Measurements from ENCODE around the gene GALNT17. TPM values are rescaled to one million over a fixed set of nuclear protein-coding genes. Genes with fewer than 3 reads are reported as not detected.

Gene GALNT17
- total and polyA plus RNA-seq, 3 experiments from 2014 or later, result not detected

DNA sequence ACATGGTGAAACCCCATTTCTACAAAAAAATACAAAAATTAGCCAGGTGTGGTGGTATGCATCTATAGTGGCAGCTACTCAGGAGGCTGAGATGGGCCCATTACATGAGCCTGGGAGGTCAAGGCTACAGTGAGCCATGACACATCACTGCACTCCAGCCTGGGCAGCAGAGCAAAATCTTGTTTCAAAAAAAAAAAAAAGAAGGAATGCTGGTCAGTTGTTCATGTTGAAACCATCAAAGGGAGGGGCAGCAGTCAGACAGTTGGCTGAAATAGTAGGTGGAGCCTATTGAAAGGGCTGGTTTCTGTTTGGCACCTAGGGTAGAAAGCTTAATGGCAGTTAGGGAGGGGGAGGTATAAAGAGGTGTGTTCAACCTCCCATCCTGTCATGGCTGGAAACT is 323.0 kb downstream of the GALNT17 start:
- no peaks in the 10 kb centered on the region for H3K27me3 ChIP-seq (ENCODE audit: insufficient read depth, low read length, poor library complexity, severe bottlenecking)
- no peak for DNase-seq
- POLR2A ChIA-PET, result no interaction called here
- no peak overlapping the region for H3K4me3 Mint-ChIP-seq
- peaks cover 0 to 3% of the 10 kb centered on the region in 2 donors for H3K27me3 Mint-ChIP-seq
- H3K9me3 ChIP-seq (ENCODE audit: low read length), result no peaks in the 10 kb centered on the region
- H3K4me1 Mint-ChIP-seq, result no peaks in the 10 kb centered on the region
- no peaks in the 10 kb centered on the region for H3K4me1 ChIP-seq (ENCODE audit: insufficient read depth, low read length)
- H3K27ac ChIP-seq (ENCODE audit: low read depth, low read length), result no peak overlapping the region
- no peak overlapping the region for H3K4me3 ChIP-seq (ENCODE audit: low read length)
- peaks cover 0 to 17% (median 8%) of the 10 kb centered on the region in 5 donors for H3K9me3 Mint-ChIP-seq
- H3K36me3 ChIP-seq (ENCODE audit: insufficient read depth, low read length), result no peaks in the 10 kb centered on the region
- CTCF ChIA-PET, result no interaction called here
- no peak overlapping the region for H3K27ac Mint-ChIP-seq
- H3K36me3 Mint-ChIP-seq, result no peaks in the 10 kb centered on the region

DNA sequence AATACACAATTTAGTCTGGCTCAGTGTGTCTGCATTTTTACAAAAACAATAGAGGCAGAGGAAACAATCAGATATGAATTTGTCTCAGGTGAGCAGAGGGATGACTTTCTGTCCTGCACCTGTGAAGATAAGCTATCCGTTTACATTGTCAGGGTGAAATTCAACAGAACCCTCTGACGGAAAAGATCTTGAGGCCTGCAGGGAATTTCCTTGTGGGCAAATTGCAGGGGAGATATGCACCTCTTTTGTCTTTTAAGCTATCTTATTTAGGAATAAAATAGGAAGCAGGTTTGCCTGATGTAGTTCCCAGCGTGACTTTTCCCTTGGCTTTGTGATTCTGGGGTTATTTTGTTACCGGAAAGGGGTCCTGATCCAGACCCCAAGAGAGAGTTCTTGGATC is 325.1 kb downstream of the GALNT17 start:
- no peak overlapping the region for H3K4me3 ChIP-seq (ENCODE audit: low read length)
- Mint-ChIP-seq H3K4me3 (no peak overlapping the region), H3K27ac (no peak overlapping the region), H3K9me3 (peaks cover 0 to 20% (median 9%) of the 10 kb centered on the region in 5 donors), H3K4me1 (no peaks in the 10 kb centered on the region), H3K27me3 (peaks cover 0 to 5% of the 10 kb centered on the region in 2 donors), H3K36me3 (no peaks in the 10 kb centered on the region)
- ChIA-PET CTCF (no interaction called here), POLR2A (no interaction called here)
- H3K27me3 ChIP-seq (ENCODE audit: insufficient read depth, low read length, poor library complexity, severe bottlenecking), result no peaks in the 10 kb centered on the region
- H3K36me3 ChIP-seq (ENCODE audit: insufficient read depth, low read length), result no peaks in the 10 kb centered on the region
- no peaks in the 10 kb centered on the region for H3K9me3 ChIP-seq (ENCODE audit: low read length)
- DNase-seq, result no peak
- H3K27ac ChIP-seq (ENCODE audit: low read depth, low read length), result no peak overlapping the region
- no peaks in the 10 kb centered on the region for H3K4me1 ChIP-seq (ENCODE audit: insufficient read depth, low read length)

DNA sequence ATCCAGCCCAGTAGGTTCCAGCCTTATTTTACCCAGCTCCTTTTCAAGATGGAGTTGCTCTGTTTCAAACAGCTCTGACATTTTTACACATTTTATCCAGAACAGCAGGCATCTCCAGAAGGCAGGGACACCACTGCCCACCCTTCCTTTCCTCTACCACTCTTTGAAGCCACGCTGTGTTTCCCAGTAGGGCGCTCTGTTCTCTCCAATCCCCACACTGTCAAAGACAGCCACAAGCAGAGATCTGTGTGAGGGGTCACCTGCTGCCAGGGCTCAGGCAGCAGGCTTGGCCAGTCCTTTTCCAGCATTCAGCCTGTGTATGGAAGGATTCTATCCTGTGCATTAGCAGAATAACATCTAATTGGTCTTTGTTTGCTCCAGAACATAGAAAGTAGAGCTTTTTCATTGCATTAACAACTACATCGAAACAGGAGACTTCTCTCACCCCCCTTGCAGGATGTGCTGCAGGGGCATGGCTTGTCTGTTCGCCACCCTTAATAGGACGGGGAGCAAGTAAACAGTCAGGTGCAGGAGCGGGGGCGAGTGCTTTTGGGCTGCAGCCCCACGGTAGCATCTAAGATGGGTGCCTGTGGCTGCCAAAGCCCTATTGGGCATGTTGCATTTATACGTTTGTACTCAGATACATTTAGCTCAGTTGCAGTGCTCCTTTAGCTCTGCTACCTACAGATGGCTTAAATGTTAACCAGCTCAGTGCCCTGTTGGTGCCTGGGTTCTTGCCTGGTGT is 326.1 kb downstream of the GALNT17 start:
- H3K9me3 ChIP-seq (ENCODE audit: low read length), result no peaks in the 10 kb centered on the region
- CTCF ChIA-PET, result no interaction called here
- POLR2A ChIA-PET, result no interaction called here
- Mint-ChIP-seq H3K4me1 (no peaks in the 10 kb centered on the region), H3K36me3 (no peaks in the 10 kb centered on the region), H3K27ac (no peak overlapping the region), H3K9me3 (peaks cover 3 to 18% (median 9%) of the 10 kb centered on the region in 5 donors), H3K4me3 (no peak overlapping the region), H3K27me3 (peaks cover 0 to 5% of the 10 kb centered on the region in 2 donors)
- H3K27me3 ChIP-seq (ENCODE audit: insufficient read depth, low read length, poor library complexity, severe bottlenecking), result no peaks in the 10 kb centered on the region
- no peaks in the 10 kb centered on the region for H3K36me3 ChIP-seq (ENCODE audit: insufficient read depth, low read length)
- H3K27ac ChIP-seq (ENCODE audit: low read depth, low read length), result no peak overlapping the region
- no peaks in the 10 kb centered on the region for H3K4me1 ChIP-seq (ENCODE audit: insufficient read depth, low read length)
- no peak overlapping the region for H3K4me3 ChIP-seq (ENCODE audit: low read length)
- DNase-seq, result no peak

DNA sequence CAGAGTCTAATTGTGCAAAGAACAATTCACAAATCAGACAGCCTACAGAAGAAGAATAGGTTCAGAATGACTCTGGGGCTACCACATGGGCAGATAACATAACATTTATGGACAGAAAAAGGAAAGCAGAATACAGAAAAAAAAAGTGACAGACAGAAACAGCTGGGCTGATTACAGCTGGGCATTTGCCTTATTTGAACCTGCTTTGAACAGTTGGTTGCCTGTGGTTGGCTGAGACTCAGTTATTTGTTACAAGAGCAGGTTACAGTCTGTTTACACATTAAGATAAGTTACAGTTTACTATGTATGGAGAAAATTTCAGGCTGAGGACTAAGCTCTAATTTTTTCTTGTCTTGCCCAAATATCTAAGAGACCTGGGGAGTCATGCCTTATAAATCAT is 327.2 kb downstream of the GALNT17 start:
- no peaks in the 10 kb centered on the region for H3K4me1 Mint-ChIP-seq
- H3K36me3 Mint-ChIP-seq, result no peaks in the 10 kb centered on the region
- no peak overlapping the region for H3K4me3 Mint-ChIP-seq
- ChIA-PET POLR2A (no interaction called here), CTCF (no interaction called here)
- peaks cover 0 to 5% of the 10 kb centered on the region in 2 donors for H3K27me3 Mint-ChIP-seq
- Histone ChIP-seq H3K4me3 (ENCODE audit: low read length) (no peak overlapping the region), H3K9me3 (ENCODE audit: low read length) (no peaks in the 10 kb centered on the region), H3K27ac (ENCODE audit: low read depth, low read length) (no peak overlapping the region), H3K27me3 (ENCODE audit: insufficient read depth, low read length, poor library complexity, severe bottlenecking) (no peaks in the 10 kb centered on the region), H3K4me1 (ENCODE audit: insufficient read depth, low read length) (no peaks in the 10 kb centered on the region), H3K36me3 (ENCODE audit: insufficient read depth, low read length) (no peaks in the 10 kb centered on the region)
- H3K27ac Mint-ChIP-seq, result no peak overlapping the region
- DNase-seq, result no peak
- peaks cover 3 to 18% (median 9%) of the 10 kb centered on the region in 5 donors for H3K9me3 Mint-ChIP-seq

DNA sequence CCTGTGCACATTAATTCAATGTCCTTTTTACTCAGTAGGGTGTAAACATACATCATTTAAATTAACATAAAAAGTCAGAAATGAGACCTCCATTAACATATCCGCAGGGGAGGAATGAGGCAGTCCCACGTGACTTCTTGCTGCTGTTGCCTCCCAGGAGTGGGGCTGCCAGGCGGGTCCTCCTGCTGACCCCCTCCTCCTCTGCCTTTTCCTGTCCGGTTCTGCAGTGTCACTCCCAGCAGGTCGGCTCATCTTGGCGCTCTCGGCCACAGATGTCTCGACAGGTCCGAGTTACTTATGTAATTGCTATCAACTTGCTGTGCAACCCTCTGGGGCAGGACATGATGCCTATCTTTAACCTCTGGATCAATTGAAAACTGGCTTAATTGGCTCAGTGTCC is 329.6 kb downstream of the GALNT17 start:
- CTCF ChIA-PET, result no interaction called here
- H3K36me3 ChIP-seq (ENCODE audit: insufficient read depth, low read length), result no peaks in the 10 kb centered on the region
- no peaks in the 10 kb centered on the region for H3K4me1 Mint-ChIP-seq
- H3K27me3 ChIP-seq (ENCODE audit: insufficient read depth, low read length, poor library complexity, severe bottlenecking), result no peaks in the 10 kb centered on the region
- POLR2A ChIA-PET, result no interaction called here
- no peaks in the 10 kb centered on the region for H3K36me3 Mint-ChIP-seq
- H3K27ac Mint-ChIP-seq, result no peak overlapping the region
- no peak overlapping the region for H3K27ac ChIP-seq (ENCODE audit: low read depth, low read length)
- DNase-seq, result no peak
- no peaks in the 10 kb centered on the region for H3K4me1 ChIP-seq (ENCODE audit: insufficient read depth, low read length)
- no peaks in the 10 kb centered on the region for H3K9me3 ChIP-seq (ENCODE audit: low read length)
- no peak overlapping the region for H3K4me3 ChIP-seq (ENCODE audit: low read length)
- peaks cover 0 to 13% (median 7%) of the 10 kb centered on the region in 5 donors for H3K9me3 Mint-ChIP-seq
- no peak overlapping the region for H3K4me3 Mint-ChIP-seq
- peaks cover 0 to 5% of the 10 kb centered on the region in 2 donors for H3K27me3 Mint-ChIP-seq

DNA sequence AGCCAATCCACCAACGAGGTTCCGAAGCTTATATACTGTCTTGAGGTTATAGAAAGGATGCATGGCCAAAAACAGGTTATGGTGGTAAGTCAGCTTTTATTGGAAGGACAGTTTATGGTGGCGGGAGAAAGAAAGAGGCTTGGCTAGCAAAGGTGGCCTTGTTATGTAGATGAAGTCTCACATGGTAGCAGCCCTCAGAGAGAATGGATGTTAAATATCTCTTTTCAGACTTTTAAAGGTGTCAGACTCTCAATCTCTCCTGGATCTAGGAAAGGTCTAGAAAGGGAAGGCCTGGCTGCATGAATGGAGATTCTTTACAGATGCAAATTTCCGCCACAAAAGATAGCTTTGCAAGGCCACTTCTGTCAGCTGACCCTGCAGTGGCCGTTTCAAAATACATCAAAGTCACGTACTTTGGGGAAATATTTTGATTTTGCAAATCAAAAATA is 333.8 kb downstream of the GALNT17 start:
- Mint-ChIP-seq H3K27me3 (peaks cover 0 to 3% of the 10 kb centered on the region in 2 donors), H3K4me3 (no peak overlapping the region)
- POLR2A ChIA-PET, result no interaction called here

DNA sequence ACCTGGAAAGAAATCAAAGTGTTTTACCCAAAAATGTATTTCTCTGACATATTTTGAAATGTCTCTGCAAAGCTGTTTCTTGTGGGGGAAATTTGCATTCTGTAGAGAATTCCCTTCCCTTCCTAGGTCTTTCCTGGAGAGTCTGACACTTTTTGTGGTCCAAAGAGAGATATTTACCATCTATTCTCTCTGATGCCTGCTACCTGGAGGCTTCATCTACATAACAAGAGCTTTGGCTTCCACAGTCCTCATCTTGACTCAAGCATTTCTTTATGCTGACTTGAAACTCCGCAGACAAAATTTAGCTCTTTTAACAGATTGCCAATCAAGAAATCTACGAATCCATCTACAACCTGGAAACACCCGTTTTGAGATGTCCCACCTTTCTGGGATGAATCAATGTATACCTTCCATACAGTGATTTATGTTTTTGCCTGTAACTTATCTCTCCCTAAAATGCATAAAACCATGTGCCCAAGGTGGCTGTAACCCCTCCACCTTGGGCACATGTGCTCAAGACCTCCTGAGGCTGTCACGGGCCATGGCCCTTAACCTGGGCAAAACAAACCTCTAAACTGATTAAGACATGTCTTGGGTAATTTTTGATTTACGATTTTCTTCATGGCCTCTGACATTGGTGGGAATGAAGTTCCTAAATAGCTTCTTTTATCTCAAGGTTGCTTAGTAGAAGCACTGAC is 334.7 kb downstream of the GALNT17 start:
- no peak overlapping the region for H3K4me3 ChIP-seq (ENCODE audit: low read length)
- H3K27me3 ChIP-seq (ENCODE audit: insufficient read depth, low read length, poor library complexity, severe bottlenecking), result no peaks in the 10 kb centered on the region
- Mint-ChIP-seq H3K4me3 (no peak overlapping the region), H3K27me3 (peaks cover 0 to 2% of the 10 kb centered on the region in 2 donors), H3K36me3 (no peaks in the 10 kb centered on the region), H3K9me3 (peaks cover 10 to 22% (median 12%) of the 10 kb centered on the region in 5 donors), H3K4me1 (no peaks in the 10 kb centered on the region), H3K27ac (no peak overlapping the region)
- no peaks in the 10 kb centered on the region for H3K36me3 ChIP-seq (ENCODE audit: insufficient read depth, low read length)
- POLR2A ChIA-PET, result no interaction called here
- no peaks in the 10 kb centered on the region for H3K4me1 ChIP-seq (ENCODE audit: insufficient read depth, low read length)
- H3K27ac ChIP-seq (ENCODE audit: low read depth, low read length), result no peak overlapping the region
- CTCF ChIA-PET, result no interaction called here
- H3K9me3 ChIP-seq (ENCODE audit: low read length), result no peaks in the 10 kb centered on the region
- DNase-seq, result no peak

More for the DNA sequence above, 333.8 kb downstream of the GALNT17 start:
- Histone ChIP-seq H3K4me3 (ENCODE audit: low read length) (no peak overlapping the region), H3K27ac (ENCODE audit: low read depth, low read length) (no peak overlapping the region), H3K4me1 (ENCODE audit: insufficient read depth, low read length) (no peaks in the 10 kb centered on the region), H3K27me3 (ENCODE audit: insufficient read depth, low read length, poor library complexity, severe bottlenecking) (no peaks in the 10 kb centered on the region), H3K9me3 (ENCODE audit: low read length) (no peaks in the 10 kb centered on the region), H3K36me3 (ENCODE audit: insufficient read depth, low read length) (no peaks in the 10 kb centered on the region)
- CTCF ChIA-PET, result no interaction called here
- Mint-ChIP-seq H3K9me3 (peaks cover 10 to 22% (median 15%) of the 10 kb centered on the region in 5 donors), H3K36me3 (no peaks in the 10 kb centered on the region), H3K27ac (no peak overlapping the region), H3K4me1 (no peaks in the 10 kb centered on the region)
- DNase-seq, result no peak

DNA sequence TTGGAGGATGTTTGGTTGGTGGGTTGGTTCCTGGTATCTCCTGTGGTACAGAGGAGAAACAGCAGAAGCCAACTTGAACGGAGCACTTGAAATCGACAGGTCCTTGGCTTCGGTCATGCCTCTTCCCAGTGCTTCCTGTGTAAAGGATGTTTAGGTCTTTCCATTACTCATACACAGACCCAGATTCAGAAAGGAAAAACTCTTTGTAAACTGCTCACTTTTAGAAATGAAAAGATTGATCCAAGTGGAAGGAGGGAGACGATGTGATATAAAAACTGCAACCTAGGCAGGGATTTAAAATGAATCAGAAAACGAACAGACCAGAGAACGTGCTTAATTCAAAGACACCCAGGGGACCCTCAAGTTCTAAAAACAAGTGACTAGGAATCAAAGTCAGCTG is 338.4 kb downstream of the GALNT17 start:
- no peaks in the 10 kb centered on the region for H3K9me3 ChIP-seq (ENCODE audit: low read length)
- H3K9me3 Mint-ChIP-seq, result peaks cover 7 to 20% (median 18%) of the 10 kb centered on the region in 5 donors
- no peaks in the 10 kb centered on the region for H3K36me3 ChIP-seq (ENCODE audit: insufficient read depth, low read length)
- H3K4me3 Mint-ChIP-seq, result no peak overlapping the region
- H3K36me3 Mint-ChIP-seq, result no peaks in the 10 kb centered on the region
- ChIA-PET POLR2A (no interaction called here), CTCF (no interaction called here)
- H3K4me1 Mint-ChIP-seq, result no peaks in the 10 kb centered on the region
- H3K4me3 ChIP-seq (ENCODE audit: low read length), result no peak overlapping the region
- no peaks in the 10 kb centered on the region for H3K27me3 Mint-ChIP-seq
- no peaks in the 10 kb centered on the region for H3K4me1 ChIP-seq (ENCODE audit: insufficient read depth, low read length)
- no peak overlapping the region for H3K27ac ChIP-seq (ENCODE audit: low read depth, low read length)
- no peak overlapping the region for H3K27ac Mint-ChIP-seq
- no peaks in the 10 kb centered on the region for H3K27me3 ChIP-seq (ENCODE audit: insufficient read depth, low read length, poor library complexity, severe bottlenecking)
- no peak for DNase-seq

All from CD8-positive, alpha-beta memory T cell (primary cell).